GM18520 (cell line): ENCODE data around the gene NUDT22.

Source experiments
- ATAC-seq: cut with Tn5 transposase; IDR thresholded peaks from one replicate; pipeline ENCODE4 v1.9.1; 2021; ENCODE audit not compliant: unreplicated experiment

The NUDT22 gene

GRCh38 chr11:64268893-64269539 is 42.9 kb downstream of the NUDT22 start:
- peak; percentile 5 for ATAC-seq

GRCh38 chr11:64269540-64270220 is 43.6 kb downstream of the NUDT22 start:
- ATAC-seq, result peak; percentile 72

GRCh38 chr11:64275031-64275800 is 49.1 kb downstream of the NUDT22 start:
- no peak for ATAC-seq

- ATAC-seq, result no peak
Measured at GRCh38 chr11:64275841-64276240, 49.8 kb downstream of the NUDT22 start.

- no peak for ATAC-seq
Measured at GRCh38 chr11:64276653-64277431, 50.8 kb downstream of the NUDT22 start.

DNA sequence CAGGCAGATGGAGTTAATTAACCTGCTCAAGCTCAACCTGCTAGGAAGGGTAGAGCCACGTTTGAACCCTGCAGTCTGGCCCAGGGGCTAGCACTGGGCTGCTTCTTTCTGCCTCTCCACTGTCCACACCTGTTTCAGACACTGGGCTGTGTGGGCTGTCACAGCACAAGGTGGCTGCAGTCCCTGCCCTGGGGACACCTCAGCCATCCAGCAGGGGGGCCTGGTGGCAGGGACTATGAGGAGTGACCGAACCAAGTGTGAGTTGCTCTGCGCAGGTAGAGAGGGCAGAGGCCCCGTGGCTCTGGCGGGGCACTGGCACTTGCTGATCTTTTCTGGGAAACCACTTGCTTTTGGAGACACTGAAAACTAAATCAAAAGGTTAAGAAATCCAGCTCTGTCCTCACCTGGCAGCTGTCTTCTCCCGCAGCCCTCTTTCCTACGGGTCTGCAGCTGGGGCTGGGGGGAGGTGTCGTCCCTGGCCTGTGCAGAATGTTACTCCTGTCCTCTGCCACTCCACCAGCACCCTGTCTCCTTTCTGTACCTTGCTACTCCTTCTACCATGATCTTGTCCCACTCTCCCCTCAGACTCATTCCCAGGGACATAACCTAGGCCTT is 52.6 kb downstream of the NUDT22 start:
- no peak for ATAC-seq
